ENCODE data around the gene LRRFIP1.
"Not testable (repeated sequence)": the region's sequence is repeated elsewhere in the genome, so short reads cannot be mapped to it uniquely, and the experiment has no call there.

The LRRFIP1 gene

GRCh38 chr2:237782181-237782580 lies 154.8 kb downstream of the LRRFIP1 start:
- Histone ChIP-seq H3K27ac (no peak overlapping the region), H3K4me3 (no peak overlapping the region)

DNA sequence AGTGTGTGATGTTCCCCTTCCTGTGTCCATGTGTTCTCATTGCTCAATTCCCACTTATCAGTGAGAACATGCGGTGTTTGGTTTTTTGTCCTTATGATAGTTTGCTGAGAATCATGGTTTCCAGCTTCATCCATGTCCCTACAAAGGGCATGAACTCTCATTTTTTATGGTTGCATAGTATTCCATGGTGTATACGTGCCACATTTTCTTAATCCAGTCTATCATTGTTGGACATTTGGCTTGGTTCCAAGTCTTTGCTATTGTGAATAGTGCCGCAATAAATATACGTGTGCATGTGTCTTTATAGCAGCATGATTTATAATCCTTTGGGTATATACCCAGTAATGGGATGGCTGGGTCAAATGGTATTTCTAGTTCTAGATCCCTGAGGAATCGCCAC lies 156.3 kb downstream of the LRRFIP1 start:
- not testable (repeated sequence) for H3K27ac ChIP-seq, H3K4me3 ChIP-seq

GRCh38 chr2:237786936-237787335 lies 159.5 kb downstream of the LRRFIP1 start:
- Histone ChIP-seq H3K4me3 (no peak overlapping the region), H3K27ac (no peak overlapping the region)

DNA sequence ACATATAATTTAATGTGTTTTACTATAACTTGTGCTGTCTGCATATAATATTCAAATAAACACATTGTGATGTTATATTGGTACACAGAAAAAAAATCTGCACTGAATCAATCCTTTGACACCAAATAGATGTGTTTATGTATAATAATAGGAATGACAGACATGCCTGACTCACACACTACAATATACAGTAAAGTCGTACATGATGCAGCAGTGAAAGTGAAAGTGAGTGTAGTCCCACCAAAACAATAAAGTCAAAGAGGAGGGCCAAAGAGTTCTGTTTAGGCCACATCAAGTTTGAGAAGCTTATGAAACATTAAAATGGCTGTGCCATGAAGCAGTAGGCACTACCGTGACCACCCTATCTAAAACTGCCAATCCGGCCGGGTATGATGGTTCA lies 163.0 kb downstream of the LRRFIP1 start:
- H3K4me3 ChIP-seq: no peak overlapping the region
- no peak overlapping the region for H3K27ac ChIP-seq

DNA sequence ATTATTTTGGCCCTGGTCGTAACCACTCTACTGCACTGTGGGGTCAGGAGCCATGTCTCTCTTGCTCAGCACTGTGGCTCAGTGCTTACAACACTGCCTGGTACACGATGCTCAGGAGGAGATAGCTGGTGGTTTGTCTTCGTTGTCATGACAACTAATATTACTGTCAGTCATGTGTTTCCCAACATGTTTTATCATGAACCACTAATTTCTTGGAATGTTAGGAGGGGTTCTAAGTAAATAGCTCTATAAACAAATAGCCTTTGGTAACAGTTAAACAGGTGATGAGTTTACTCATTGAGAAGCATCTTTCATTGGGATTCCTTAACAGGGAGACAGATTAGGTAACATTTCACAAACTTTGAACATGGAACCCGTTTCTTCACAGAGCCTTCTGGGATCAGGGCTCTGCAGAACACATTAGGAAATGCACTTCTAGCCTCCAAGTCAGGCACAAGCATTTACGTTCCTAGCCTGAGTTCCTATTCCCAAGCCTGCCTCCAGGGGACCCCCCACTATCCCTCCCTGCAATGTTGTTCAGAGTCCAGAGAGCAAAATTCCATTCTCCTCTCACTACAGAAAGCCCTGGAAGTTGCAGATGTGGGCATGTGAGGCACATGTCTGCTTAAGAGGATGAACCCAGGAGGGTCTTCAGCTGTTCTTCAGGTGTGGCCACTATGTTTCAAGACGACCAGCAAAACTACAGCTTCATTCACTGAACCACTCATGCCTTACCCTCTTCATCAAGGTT lies 164.8 kb downstream of the LRRFIP1 start:
- Histone ChIP-seq H3K27ac (no peak overlapping the region), H3K4me3 (no peak overlapping the region)

GRCh38 chr2:237797253-237797652 lies 169.9 kb downstream of the LRRFIP1 start:
- Histone ChIP-seq H3K27ac (no peak overlapping the region), H3K4me3 (no peak overlapping the region)

GRCh38 chr2:237798236-237799059 lies 171.1 kb downstream of the LRRFIP1 start, which contains the start of gene RBM44:
Gene RBM44 (plus strand): TSS chr2:237798779. CDS start chr2:237813610, 14,831 bp downstream.
- H3K27ac ChIP-seq: no peak within 1 kb of the TSS
- no peak within 1 kb of the TSS for H3K4me3 ChIP-seq

GRCh38 chr2:237799060-237799428 lies 171.7 kb downstream of the LRRFIP1 start:
- Histone ChIP-seq H3K4me3 (no peak overlapping the region), H3K27ac (no peak overlapping the region)

DNA sequence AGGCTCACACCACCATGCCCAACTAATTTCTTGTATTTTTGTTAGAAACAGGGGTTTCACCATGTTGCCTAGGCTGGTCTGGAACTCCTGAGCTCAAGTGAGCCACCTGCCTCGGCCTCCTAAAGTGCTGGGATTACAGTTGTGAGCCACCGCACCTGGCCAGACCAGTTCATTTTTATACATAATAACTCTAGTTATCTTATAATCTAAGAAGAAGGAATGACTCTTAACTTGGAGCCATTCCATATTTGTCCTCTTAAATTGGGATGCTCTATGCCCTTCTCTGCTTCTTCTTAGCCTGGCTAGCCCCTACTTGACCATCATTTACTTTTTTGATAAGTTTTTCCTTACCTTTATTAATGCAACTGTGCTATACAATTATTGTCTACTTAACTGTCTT lies 174.1 kb downstream of the LRRFIP1 start:
- H3K4me3 ChIP-seq: no peak overlapping the region
- H3K27ac ChIP-seq: no peak overlapping the region

DNA sequence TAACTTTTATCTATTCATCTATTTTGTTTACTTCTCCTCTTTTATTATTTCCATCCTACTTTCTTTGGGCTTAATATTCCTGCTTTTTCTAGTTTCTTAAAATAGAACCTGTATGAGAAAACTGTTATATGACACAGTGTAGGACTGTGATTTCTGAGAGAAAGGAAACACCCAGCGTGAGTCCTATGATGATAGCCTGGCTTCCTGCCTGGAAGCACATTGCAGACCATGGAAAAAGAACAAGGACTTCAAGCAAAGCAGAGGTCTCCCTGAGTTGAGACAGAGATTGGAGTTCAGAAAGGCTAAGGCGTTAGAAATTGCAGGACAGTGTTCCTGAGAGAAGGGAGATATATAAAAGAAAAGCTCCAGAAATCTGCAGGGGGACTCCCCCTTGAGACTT lies 178.9 kb downstream of the LRRFIP1 start:
- H3K27ac ChIP-seq: no peak overlapping the region
- no peak overlapping the region for H3K4me3 ChIP-seq

- Histone ChIP-seq H3K27ac (no peak overlapping the region), H3K4me3 (no peak overlapping the region)
Measured at GRCh38 chr2:237815637-237816036, 188.2 kb downstream of the LRRFIP1 start.

DNA sequence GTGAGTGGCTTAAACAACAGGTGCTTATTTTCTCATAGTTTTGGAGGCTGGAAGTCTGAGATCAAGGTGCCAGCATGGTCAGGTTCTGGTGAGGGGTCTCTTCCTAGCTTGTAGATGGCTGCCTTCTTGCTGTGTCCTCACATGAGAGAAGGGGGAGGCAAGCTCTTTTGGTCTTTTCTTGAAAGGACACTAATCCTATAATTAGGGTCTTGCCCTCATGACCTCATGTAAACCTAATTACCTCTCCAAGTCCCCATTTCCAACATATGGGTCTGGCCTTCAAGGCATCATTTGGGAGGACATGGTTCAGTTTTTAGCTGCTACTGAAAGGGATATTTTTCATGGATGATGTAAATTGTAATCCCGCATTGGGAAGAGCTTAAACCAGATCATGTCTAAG lies 189.1 kb downstream of the LRRFIP1 start:
- Histone ChIP-seq H3K27ac (no peak overlapping the region), H3K4me3 (no peak overlapping the region)

DNA sequence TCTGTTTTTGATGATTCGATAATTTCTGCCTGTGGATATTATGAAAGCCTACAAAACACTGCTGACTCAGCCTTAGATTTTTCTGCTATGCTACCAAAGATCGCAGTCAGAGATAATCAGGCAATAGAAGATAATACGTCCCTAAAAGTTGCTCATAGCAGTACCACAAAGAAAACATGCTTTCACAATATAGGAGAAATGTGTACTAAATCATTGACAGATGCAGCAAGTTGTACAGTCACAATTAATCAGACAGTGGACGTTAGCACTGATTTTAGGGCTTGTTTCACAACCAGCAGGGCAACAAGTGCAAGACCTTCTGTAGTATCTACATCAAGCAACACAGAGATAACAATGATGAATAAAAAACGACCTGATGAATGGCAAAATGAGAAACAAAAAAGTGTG lies 190.7 kb downstream of the LRRFIP1 start:
- Histone ChIP-seq H3K27ac (no peak overlapping the region), H3K4me3 (no peak overlapping the region)

DNA sequence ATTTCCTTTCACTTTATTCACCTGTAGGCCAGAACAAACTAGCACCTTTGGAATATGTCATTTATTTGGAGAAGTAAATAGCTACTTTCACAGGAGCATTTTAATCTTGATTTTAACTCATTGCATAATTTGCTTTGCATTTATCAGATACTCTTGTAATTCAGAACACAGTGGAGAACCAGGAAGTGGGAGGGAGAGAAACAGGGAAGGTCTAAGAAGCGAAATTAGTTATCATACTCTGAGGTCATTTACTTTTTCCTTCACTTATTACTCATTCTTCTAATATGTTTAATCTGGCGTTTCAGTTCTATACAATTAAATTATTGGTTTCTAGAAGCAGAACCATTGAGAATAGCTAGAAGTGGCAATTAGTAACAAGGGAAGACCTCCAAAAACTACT lies 191.8 kb downstream of the LRRFIP1 start:
- no peak overlapping the region for H3K4me3 ChIP-seq
- no peak overlapping the region for H3K27ac ChIP-seq

GRCh38 chr2:237820421-237820820 lies 193.0 kb downstream of the LRRFIP1 start:
- no peak overlapping the region for H3K4me3 ChIP-seq
- peak overlapping the region in 1 of 21 experiments; percentile 34 for H3K27ac ChIP-seq

DNA sequence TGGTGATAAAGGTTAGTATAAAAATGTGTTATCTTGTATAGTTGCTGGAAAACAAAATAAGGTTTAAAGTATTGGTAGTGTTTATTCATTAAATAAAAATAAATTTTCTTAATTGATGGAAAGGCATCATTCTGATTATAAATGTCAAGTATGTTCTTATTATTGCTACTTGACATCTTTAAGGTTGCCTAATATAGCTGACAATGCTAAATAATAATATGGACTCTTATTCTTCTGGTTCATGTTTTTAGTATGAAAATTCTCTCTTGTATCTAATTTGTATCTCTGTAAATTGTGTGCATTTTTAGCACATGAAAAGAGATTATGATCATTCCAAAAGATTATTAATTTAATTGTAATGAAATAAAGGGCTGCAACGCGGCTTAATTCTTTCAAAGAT lies 196.2 kb downstream of the LRRFIP1 start:
- no peak overlapping the region for H3K27ac ChIP-seq

GRCh38 chr2:237824085-237824484 lies 196.7 kb downstream of the LRRFIP1 start:
- Histone ChIP-seq H3K4me3 (no peak overlapping the region), H3K27ac (no peak overlapping the region)

More for the DNA sequence above, 196.2 kb downstream of the LRRFIP1 start:
- no peak overlapping the region for H3K4me3 ChIP-seq

GRCh38 chr2:237827421-237827987 lies 200.1 kb downstream of the LRRFIP1 start:
- no peak overlapping the region for H3K4me3 ChIP-seq

More at GRCh38 chr2:237827421-237827987, 200.1 kb downstream of the LRRFIP1 start:
- H3K27ac ChIP-seq: no peak overlapping the region
